K562 (cell line): ENCODE results near the gene KCND1. TPM values are rescaled to one million over a fixed set of nuclear protein-coding genes. Genes with fewer than 3 reads are reported as not detected.
A peak's percentile ranks its signal among the peaks of the same experiment; 100 is the strongest.

ENCODE experiments used
- HDAC2 ChIP-seq: fragments of 450-650 bp; IDR thresholded peaks from 2 replicates; pipeline ENCODE4 v1.6.1; 2016; ENCODE audit warnings: mild to moderate bottlenecking
- NFIC ChIP-seq: fragments of 450-650 bp; IDR thresholded peaks from 2 replicates; pipeline ENCODE4 v1.6.1; 2017; ENCODE audit warnings: mild to moderate bottlenecking, inconsistent platforms
- POLR2AphosphoS5 ChIP-seq: IDR thresholded peaks from 2 replicates; pipeline ENCODE4 v1.6.1; 2011; ENCODE audit warnings: mild to moderate bottlenecking, low read depth, low read length, moderate library complexity; ENCODE audit not compliant: control insufficient read depth, insufficient read depth
- VEZF1 ChIP-seq: fragments of 200-800 bp; sonication (Bioruptor generic); IDR thresholded peaks from 2 replicates; pipeline ENCODE4 v1.6.1; 2017; ENCODE audit warnings: missing genetic modification characterization, missing compliant biosample characterization
- ZNF609 ChIP-seq: sonication (generic); formaldehyde crosslinking; IDR thresholded peaks from 2 replicates; pipeline ENCODE4 v1.8.1; 2023; ENCODE audit warnings: missing genetic modification reagents, mild to moderate bottlenecking, borderline replicate concordance
- polyA plus RNA-seq, 8 experiments: library from polyadenylated mRNA; depleted of rRNA in 4 of 8; stranded (reverse) in 5 of 8; unstranded in 3 of 8; fragments of >200 nt; fragmentation: Nextera tagmentation in 2 of 8; fragmentation: Illumina TruSeq in 1 of 8; extraction: Ambion mirVana in 2 of 8; extraction: Trizol in 1 of 8; gene quantifications; 2 replicates each; pipeline versions ENCODE4 v1.2.1 to v1.2.3, GENCODE V29; 2011 to 2014; ENCODE audit warnings: inconsistent platforms in 1 of 8, missing spikeins in 1 of 8
- total RNA-seq, 7 experiments: library from RNA; depleted of rRNA in 6 of 7; stranded (reverse); fragments of >200 nt in 6 of 7; fragmentation: Illumina TruSeq in 2 of 7; extraction: Trizol in 2 of 7; gene quantifications; 2 replicates each; pipeline versions ENCODE4 v1.2.1 to v1.2.3, GENCODE V29; 2011 to 2021; ENCODE audit warnings: low replicate concordance in 1 of 7
- TF ChIP-seq, protein P1 (sequence below): fragments of 450-650 bp; formaldehyde crosslinking; IDR thresholded peaks from 2 replicates; pipeline ENCODE4 v1.4.0; 2020; ENCODE audit warnings: mild to moderate bottlenecking, moderate library complexity

KCND1 gene
- total and polyA plus RNA-seq, 9 of the 15 experiments (the other 6 are each of a cell fraction or from before 2014, with no cell fraction given): 0.06 to 0.83 (median 0.39) TPM; not detected in 1

- TF ChIP-seq ZNF609 (CRISPR knock-in tag) (0 out of 2 replicates have a peak, but pooled peaks have one; percentile 44), HDAC2 (0 out of 2 replicates have a peak, but pooled peaks have one; percentile 27), NFIC (0 out of 2 replicates have a peak, but pooled peaks have one; percentile 11), POLR2AphosphoS5 (0 out of 2 replicates have a peak, but pooled peaks have one; percentile 63), VEZF1 (CRISPR knock-in tag) (peak; percentile 100)
- TF ChIP-seq, protein P1, sequence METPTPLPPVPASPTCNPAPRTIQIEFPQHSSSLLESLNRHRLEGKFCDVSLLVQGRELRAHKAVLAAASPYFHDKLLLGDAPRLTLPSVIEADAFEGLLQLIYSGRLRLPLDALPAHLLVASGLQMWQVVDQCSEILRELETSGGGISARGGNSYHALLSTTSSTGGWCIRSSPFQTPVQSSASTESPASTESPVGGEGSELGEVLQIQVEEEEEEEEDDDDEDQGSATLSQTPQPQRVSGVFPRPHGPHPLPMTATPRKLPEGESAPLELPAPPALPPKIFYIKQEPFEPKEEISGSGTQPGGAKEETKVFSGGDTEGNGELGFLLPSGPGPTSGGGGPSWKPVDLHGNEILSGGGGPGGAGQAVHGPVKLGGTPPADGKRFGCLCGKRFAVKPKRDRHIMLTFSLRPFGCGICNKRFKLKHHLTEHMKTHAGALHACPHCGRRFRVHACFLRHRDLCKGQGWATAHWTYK (CRISPR knock-in tag): no peak
- TF ChIP-seq, all 486 proteins: peak for 80
Measured at GRCh38 chrX:49002091-49002935, 30.7 kb upstream of the KCND1 start, which contains the start of gene GRIPAP1 (continued).
